CD14-positive monocyte (primary cell): Measurements from ENCODE around the gene LAMA3. TPM values are rescaled to one million over a fixed set of nuclear protein-coding genes. Genes with fewer than 3 reads are reported as not detected.

Experiments used
- DNase-seq, 3 donors: peaks; one replicate each; pipeline ENCODE4 v3.0.0-alpha.2; 2011 to 2022
- H2AFZ ChIP-seq: 2 replicates; pipeline ENCODE4 v1.6.0; 2012; ENCODE audit warnings: mild to moderate bottlenecking, low read depth, low read length, inconsistent platforms; ENCODE audit not compliant: insufficient read depth, poor library complexity, severe bottlenecking
- H3K27ac ChIP-seq, 2 donors: 1 replicate in 1 of 2; 2 replicates in 1 of 2; pipeline ENCODE4 v1.5.1; 2012 to 2013; ENCODE audit warnings: low read length in 2 of 2, control low read depth in 1 of 2, inconsistent platforms in 1 of 2, low read depth in 1 of 2, mild to moderate bottlenecking in 1 of 2
- H3K27me3 ChIP-seq, 2 donors: one replicate each; pipeline versions ENCODE4 v1.6.0 to v1.6.1; 2011 to 2013; ENCODE audit warnings: low read length in 2 of 2; ENCODE audit not compliant: control insufficient read depth in 2 of 2, insufficient read depth in 2 of 2
- H3K36me3 ChIP-seq, 2 donors: replicated peaks in 1 of 2; 1 replicate in 1 of 2; 2 replicates in 1 of 2; pipeline versions ENCODE4 v1.5.1 to v1.6.1; 2012 to 2013; ENCODE audit warnings: low read length in 2 of 2, control low read depth in 1 of 2, inconsistent platforms in 1 of 2, mild to moderate bottlenecking in 1 of 2; ENCODE audit not compliant: insufficient read depth in 2 of 2, control insufficient read depth in 1 of 2
- H3K4me1 ChIP-seq, 2 donors: 1 replicate in 1 of 2; 2 replicates in 1 of 2; pipeline versions ENCODE4 v1.5.1 to v1.6.1; 2012 to 2013; ENCODE audit warnings: low read length in 2 of 2, control low read depth in 1 of 2, inconsistent platforms in 1 of 2, mild to moderate bottlenecking in 1 of 2, moderate library complexity in 1 of 2; ENCODE audit not compliant: insufficient read depth in 2 of 2, control insufficient read depth in 1 of 2
- H3K4me2 ChIP-seq: replicated peaks from 2 replicates; pipeline ENCODE3; 2012; ENCODE audit warnings: low read length, moderate library complexity, mild to moderate bottlenecking; ENCODE audit not compliant: poor library complexity, severe bottlenecking; ENCODE audit errors: extremely low read depth
- H3K4me3 ChIP-seq, 3 experiments: fragments of 200-600 bp in 1 of 3; sonication (generic) in 1 of 3; replicated peaks in 1 of 3; 1 replicate in 2 of 3; 2 replicates in 1 of 3; pipeline ENCODE4 v1.5.1; 2011 to 2013; ENCODE audit warnings: low read length in 3 of 3, mild to moderate bottlenecking in 3 of 3, control low read depth in 2 of 3, low read depth in 2 of 3, inconsistent platforms in 1 of 3, moderate library complexity in 1 of 3
- H3K79me2 ChIP-seq: 2 replicates; pipeline ENCODE4 v1.6.0; 2012; ENCODE audit warnings: mild to moderate bottlenecking, control low read depth, inconsistent platforms, low read length, moderate library complexity; ENCODE audit not compliant: insufficient read depth
- H3K9ac ChIP-seq: 2 replicates; pipeline ENCODE4 v1.6.0; 2017; ENCODE audit warnings: low read length, mild to moderate bottlenecking; ENCODE audit not compliant: insufficient read depth, poor library complexity, severe bottlenecking
- H3K9me3 ChIP-seq, 2 donors: replicated peaks in 1 of 2; 1 replicate in 1 of 2; 2 replicates in 1 of 2; pipeline versions ENCODE4 v1.5.1 to v1.6.1; 2012 to 2013; ENCODE audit warnings: low read length in 2 of 2, control low read depth in 1 of 2; ENCODE audit not compliant: control insufficient read depth in 1 of 2, insufficient read depth in 1 of 2
- H4K20me1 ChIP-seq: 2 replicates; pipeline ENCODE4 v1.6.0; 2012; ENCODE audit warnings: mild to moderate bottlenecking, low read length, control low read depth, moderate library complexity; ENCODE audit not compliant: insufficient read depth
- H3K27ac Mint-ChIP-seq, 7 donors: one replicate each; pipeline ENCODE4 v1.8.0; 2020; ENCODE audit warnings: mild to moderate bottlenecking in 7 of 7, mixed read lengths in 7 of 7, moderate library complexity in 6 of 7, inconsistent platforms in 2 of 7
- H3K27me3 Mint-ChIP-seq, 3 donors: one replicate each; pipeline ENCODE4 v1.8.0; 2021 to 2022; ENCODE audit warnings: low read depth in 3 of 3, mild to moderate bottlenecking in 3 of 3, mixed read lengths in 3 of 3, moderate library complexity in 3 of 3, inconsistent platforms in 1 of 3
- H3K36me3 Mint-ChIP-seq, 2 donors: one replicate each; pipeline ENCODE4 v1.8.0; 2020; ENCODE audit warnings: mixed read lengths in 2 of 2, inconsistent platforms in 1 of 2, mild to moderate bottlenecking in 1 of 2
- H3K4me1 Mint-ChIP-seq: one replicate; pipeline ENCODE4 v1.8.0; 2020; ENCODE audit warnings: mild to moderate bottlenecking, mixed read lengths
- H3K4me3 Mint-ChIP-seq, 2 donors: one replicate each; pipeline ENCODE4 v1.8.0; 2020; ENCODE audit warnings: mild to moderate bottlenecking in 2 of 2, mixed read lengths in 2 of 2, moderate library complexity in 1 of 2
- H3K9me3 Mint-ChIP-seq, 7 donors: one replicate each; pipeline ENCODE4 v1.8.0; 2020 to 2022; ENCODE audit warnings: mixed read lengths in 7 of 7, mild to moderate bottlenecking in 6 of 7, moderate library complexity in 6 of 7, inconsistent platforms in 2 of 7
- CTCF ChIP-seq: fragments of 200-600 bp; IDR thresholded peaks from one replicate; pipeline ENCODE4 v1.8.0; 2022; ENCODE audit warnings: antibody characterized with exemption, mild to moderate bottlenecking
- WGBS: methylation state at CpG from one replicate; pipeline ENCODE4 v1.1.5; 2013; ENCODE audit warnings: missing lambda C conversion rate; ENCODE audit not compliant: insufficient coverage; 5-methylcytosine and 5-hydroxymethylcytosine counted together
- intact Hi-C, 2 donors: fragments of 100-400 bp; cut with micrococcal nuclease; formaldehyde crosslinking; loops; one replicate each; pipeline versions ENCODE4 v1.15.0 to v1.15.1; 2023
- polyA plus RNA-seq, 3 donors: library from polyadenylated mRNA; depleted of rRNA in 1 of 3; unstranded in 2 of 3; stranded (reverse) in 1 of 3; fragments of 300-500 nt in 2 of 3; fragments of >200 nt in 1 of 3; fragmentation: Illumina TruSeq in 2 of 3; gene quantifications; 1 replicate in 2 of 3; 2 replicates in 1 of 3; pipeline ENCODE4 v1.2.3, GENCODE V29; 2012 to 2021

Gene LAMA3
- polyA plus RNA-seq, 3 donors: not detected

- Histone ChIP-seq H3K79me2 (no peaks in the 10 kb centered on the region), H3K36me3 (no peaks in the 10 kb centered on the region), H3K4me1 (peaks cover 11 to 12% of the 10 kb centered on the region in 2 donors), H3K27ac (no peak overlapping the region), H3K4me3 (no peak overlapping the region), H4K20me1 (no peaks in the 10 kb centered on the region), H3K27me3 (no peaks in the 10 kb centered on the region), H2AFZ (no peak overlapping the region), H3K9me3 (no peaks in the 10 kb centered on the region), H3K4me2 (no peak overlapping the region), H3K9ac (no peak overlapping the region)
- H3K9me3 Mint-ChIP-seq: peaks cover 0 to 3% (median 0%) of the 10 kb centered on the region in 7 donors
- 36% methylated on average over 6 of the region's 7 CpGs for WGBS
- intact Hi-C loops: no loop called here
- no peak overlapping the region for H3K27ac Mint-ChIP-seq
- no peaks in the 10 kb centered on the region for H3K36me3 Mint-ChIP-seq
- H3K27me3 Mint-ChIP-seq: peaks cover 3 to 5% (median 4%) of the 10 kb centered on the region in 3 donors
- no peak for DNase-seq
- peaks cover 24% of the 10 kb centered on the region for H3K4me1 Mint-ChIP-seq
- TF ChIP-seq CTCF: no peak
- H3K4me3 Mint-ChIP-seq: no peak overlapping the region
Measured at GRCh38 chr18:23733895-23734294, 44.6 kb downstream of the LAMA3 start.

GRCh38 chr18:23735021-23735464 lies 45.8 kb downstream of the LAMA3 start:
- H3K4me3 ChIP-seq: no peak overlapping the region
- no peak for TF ChIP-seq CTCF
- peaks cover 35% of the 10 kb centered on the region for H3K4me1 Mint-ChIP-seq
- H3K9me3 Mint-ChIP-seq: peaks cover 0 to 3% (median 0%) of the 10 kb centered on the region in 7 donors
- no peaks in the 10 kb centered on the region for H3K36me3 Mint-ChIP-seq
- no peaks in the 10 kb centered on the region for H4K20me1 ChIP-seq
- no peaks in the 10 kb centered on the region for H3K9me3 ChIP-seq
- no peak overlapping the region for H3K9ac ChIP-seq
- intact Hi-C loops: no loop called here
- DNase-seq: no peak
- no peaks in the 10 kb centered on the region for H3K27me3 ChIP-seq
- no peaks in the 10 kb centered on the region for H3K79me2 ChIP-seq
- no peak overlapping the region for H3K27ac ChIP-seq
- no peak overlapping the region for H3K4me2 ChIP-seq
- H2AFZ ChIP-seq: no peak overlapping the region
- peaks cover 2 to 5% (median 4%) of the 10 kb centered on the region in 3 donors for H3K27me3 Mint-ChIP-seq
- WGBS: 6% methylated on average over 3 of the region's 6 CpGs
- H3K4me3 Mint-ChIP-seq: no peak overlapping the region
- H3K27ac Mint-ChIP-seq: peak overlapping the region in 1 of 7 donors; percentile 17
- peaks cover 11 to 18% of the 10 kb centered on the region in 2 donors for H3K4me1 ChIP-seq
- H3K36me3 ChIP-seq: no peaks in the 10 kb centered on the region
